Measurements from ENCODE around the gene CGREF1. TPM values are rescaled to one million over a fixed set of nuclear protein-coding genes. Genes with fewer than 3 reads are reported as not detected.

Gene CGREF1
- total RNA-seq, 1 donor from 2014 or later, result 0.87 TPM

DNA sequence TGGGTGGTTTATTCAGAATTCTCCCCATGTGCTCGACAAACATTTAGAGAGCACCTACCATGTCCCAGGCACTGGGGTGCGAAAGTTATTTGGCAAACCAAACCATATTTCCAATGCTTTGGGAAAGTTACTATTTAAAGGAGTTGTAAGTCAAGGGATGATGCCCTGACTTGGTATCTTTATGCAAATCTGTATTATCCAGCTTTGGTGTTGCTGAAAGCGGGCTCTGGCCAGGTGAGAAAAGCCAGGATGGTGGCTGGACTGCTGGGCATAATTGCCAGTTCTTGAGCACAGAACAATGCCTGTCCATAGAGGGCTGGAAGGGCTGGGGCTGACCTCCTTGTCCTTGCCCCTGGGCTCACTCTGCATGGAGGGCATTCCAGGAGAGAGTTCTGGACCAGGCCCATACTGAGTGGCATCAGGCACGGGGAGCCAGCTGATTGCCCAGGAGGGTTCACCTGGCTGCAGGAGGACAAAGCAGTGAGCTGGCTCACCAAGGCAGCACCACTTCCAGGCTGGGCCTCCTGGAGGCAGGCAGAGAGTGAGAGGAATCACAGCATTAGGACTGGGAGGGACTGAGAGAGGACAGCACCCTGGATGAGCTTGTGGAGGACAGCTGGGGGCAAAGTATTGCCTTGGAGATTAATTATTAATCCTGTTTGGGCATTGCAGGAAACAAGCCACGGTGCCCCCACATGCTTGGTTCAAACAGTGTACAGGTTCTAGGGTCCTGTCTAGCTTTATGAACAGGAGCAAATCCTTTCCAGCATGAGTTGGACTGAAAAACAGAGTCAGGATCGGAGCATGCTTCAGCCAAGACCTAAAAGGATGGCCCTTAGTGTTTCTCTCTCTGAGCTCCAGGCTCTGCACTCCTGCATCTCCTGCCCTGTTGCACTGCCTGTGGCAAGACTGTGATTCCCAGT, 25.2 kb downstream of the CGREF1 start:
- no peak for DNase-seq
- intact Hi-C loops (cut with micrococcal nuclease), result loop anchor here (10.0 kb wide), 2 partner anchors 91 to 191 kb away; partner anchors contain the start of gene TRIM54
- ATAC-seq, result no peak

- ATAC-seq, result no peak
- intact Hi-C loops (cut with micrococcal nuclease), result loop anchor here (10.0 kb wide), 2 partner anchors 92 to 192 kb away; partner anchors contain the start of gene TRIM54
- DNase-seq, result no peak
Observed at GRCh38 chr2:27092696-27093429, 26.1 kb downstream of the CGREF1 start.

DNA sequence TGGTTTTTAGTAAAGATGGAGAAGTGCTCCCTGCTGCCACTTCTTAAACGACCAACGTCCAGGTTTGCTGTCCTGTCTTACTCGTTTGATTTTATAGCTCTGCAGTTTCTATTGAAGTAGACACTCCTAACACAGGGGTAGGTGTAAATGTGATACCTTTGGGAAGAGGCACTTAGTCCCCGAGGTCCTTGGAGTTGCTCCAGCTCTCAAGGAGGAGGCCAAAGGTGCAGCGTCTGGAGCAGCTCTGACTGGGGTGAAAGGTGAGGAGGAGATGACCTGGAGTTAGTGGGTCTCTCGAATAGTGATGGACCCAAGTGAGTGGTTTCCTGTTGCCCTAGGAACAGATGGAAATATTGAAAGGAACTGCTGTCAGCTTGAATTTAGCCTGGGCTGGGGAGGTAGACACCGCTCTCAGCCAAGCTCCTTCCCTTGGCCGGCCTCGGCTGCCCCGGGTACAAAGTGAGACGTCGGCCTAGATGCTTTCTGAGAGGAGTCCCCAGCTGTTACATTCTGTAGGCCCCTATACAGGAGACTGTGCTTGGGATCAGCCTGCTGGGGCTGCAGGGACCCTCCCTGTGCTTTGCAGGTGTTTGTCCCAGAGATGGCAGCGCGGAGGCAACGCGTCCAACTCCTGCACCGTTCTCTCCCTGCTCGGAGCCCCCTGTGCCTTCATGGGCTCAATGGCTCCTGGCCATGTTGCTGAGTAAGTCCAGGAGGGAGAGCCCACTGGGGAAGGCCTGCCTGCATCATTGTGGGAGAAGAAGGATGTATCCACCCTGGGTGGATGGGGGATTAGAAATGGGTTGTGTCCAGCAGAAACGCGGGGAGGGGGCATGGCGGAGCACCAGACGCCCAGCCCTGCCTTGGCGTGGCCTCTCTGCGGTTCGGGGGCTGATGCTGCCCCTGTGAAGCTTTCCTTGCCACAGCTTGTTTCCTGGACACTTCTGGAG, 26.9 kb downstream of the CGREF1 start:
- ATAC-seq (no peak), DNase-seq (no peak)
- intact Hi-C loops (cut with micrococcal nuclease), result loop anchor here (10.0 kb wide), 2 partner anchors 93 to 193 kb away; partner anchors contain the start of gene TRIM54

DNA sequence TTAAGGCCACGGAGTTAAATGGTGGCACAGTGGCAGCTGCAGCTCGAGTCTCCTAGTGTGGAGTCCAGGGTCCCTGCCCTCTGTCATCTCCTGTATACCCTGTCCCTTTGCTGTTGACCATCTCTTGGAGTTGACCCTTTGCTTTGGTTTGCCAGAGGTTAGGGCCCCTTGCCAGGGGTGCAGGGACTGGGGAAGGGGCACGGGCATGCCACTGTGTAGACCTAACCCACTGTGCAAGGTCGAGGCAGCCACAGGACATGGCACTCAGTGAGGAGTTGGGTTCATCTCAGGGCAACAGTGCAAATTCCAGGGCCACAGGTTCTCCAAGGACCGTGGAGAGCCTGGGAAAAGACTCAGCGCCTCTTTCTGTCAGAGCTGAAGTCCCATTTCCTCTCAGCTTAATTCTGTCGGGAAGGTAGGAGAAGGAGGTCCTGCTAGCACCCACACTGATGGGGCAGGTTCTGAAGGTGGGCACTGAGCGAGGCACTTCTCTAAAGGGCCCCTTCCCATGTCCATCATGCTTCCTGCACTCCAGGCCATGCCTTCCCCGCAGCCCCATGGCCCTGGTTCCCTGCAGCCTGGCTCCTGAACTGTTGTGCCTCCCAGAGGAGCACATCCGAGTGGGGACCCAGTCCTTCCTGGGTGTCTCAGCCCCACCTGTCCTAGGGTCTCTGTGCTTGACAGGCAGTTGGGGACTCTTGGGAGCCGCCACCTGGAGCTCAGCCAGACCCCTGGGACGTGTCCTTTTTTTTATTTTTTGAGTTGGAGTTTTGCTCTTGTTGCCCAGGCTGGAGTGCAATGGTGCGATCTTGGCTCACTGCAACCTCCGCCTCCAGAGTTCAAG, 29.6 kb downstream of the CGREF1 start:
- ATAC-seq (no peak), DNase-seq (no peak)
- intact Hi-C loops (cut with micrococcal nuclease), result loop anchor here (10.0 kb wide), 1 partner anchor 125 kb away; no protein-coding TSS in a partner anchor

GRCh38 chr2:27088634-27089033, 30.3 kb downstream of the CGREF1 start:
- DNase-seq (no peak), ATAC-seq (no peak)
- intact Hi-C loops (cut with micrococcal nuclease), result loop anchor here (10.0 kb wide), 1 partner anchor 124 kb away; no protein-coding TSS in a partner anchor

- no peak for DNase-seq
- intact Hi-C loops (cut with micrococcal nuclease), result loop anchor here (10.0 kb wide), 1 partner anchor 123 kb away; no protein-coding TSS in a partner anchor
- ATAC-seq, result no peak
Observed at GRCh38 chr2:27087823-27088410, 31.0 kb downstream of the CGREF1 start.

DNA sequence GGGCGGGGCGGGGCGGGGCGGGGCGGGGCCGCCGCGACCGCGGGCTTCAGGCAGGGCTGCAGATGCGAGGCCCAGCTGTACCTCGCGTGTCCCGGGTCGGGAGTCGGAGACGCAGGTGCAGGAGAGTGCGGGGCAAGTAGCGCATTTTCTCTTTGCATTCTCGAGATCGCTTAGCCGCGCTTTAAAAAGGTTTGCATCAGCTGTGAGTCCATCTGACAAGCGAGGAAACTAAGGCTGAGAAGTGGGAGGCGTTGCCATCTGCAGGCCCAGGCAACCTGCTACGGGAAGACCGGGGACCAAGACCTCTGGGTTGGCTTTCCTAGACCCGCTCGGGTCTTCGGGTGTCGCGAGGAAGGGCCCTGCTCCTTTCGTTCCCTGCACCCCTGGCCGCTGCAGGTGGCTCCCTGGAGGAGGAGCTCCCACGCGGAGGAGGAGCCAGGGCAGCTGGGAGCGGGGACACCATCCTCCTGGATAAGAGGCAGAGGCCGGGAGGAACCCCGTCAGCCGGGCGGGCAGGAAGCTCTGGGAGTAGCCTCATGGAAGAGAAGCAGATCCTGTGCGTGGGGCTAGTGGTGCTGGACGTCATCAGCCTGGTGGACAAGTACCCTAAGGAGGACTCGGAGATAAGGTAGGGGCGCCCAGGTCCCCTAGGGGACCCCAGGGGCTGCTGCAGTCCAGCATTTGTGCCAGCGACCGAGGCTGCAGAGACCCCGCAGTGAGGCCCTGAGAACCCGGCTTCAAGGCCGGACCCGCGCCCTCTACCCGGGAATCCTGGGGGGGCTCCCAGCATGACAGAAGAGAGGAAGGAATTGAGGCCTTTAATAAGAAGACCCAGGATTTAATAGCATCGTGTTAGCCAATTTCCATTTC, 32.0 kb downstream of the CGREF1 start, which contains the start of gene KHK:
Gene KHK (plus strand): TSS at position 49 of the 870 bp plus-strand sequence. CDS start 488 bp downstream, at position 537.
- intact Hi-C loops (cut with micrococcal nuclease), result loop anchor here (10.0 kb wide), 1 partner anchor 122 kb away; no protein-coding TSS in a partner anchor
- ATAC-seq (peak; percentile 28), DNase-seq (peak; percentile 68)

GRCh38 chr2:27086090-27086723, 32.7 kb downstream of the CGREF1 start:
- ATAC-seq (peak; percentile 91), DNase-seq (peak; percentile 98)
- intact Hi-C loops (cut with micrococcal nuclease), result loop anchor here (10.0 kb wide), 1 partner anchor 121 kb away; no protein-coding TSS in a partner anchor

GRCh38 chr2:27085673-27086089, 33.2 kb downstream of the CGREF1 start:
- DNase-seq (peak; percentile 91), ATAC-seq (peak; percentile 67)
- intact Hi-C loops (cut with micrococcal nuclease), result loop anchor here (10.0 kb wide), 1 partner anchor 121 kb away; no protein-coding TSS in a partner anchor

- ATAC-seq, result no peak
- intact Hi-C loops (cut with micrococcal nuclease), result loop anchor here (10.0 kb wide), 1 partner anchor 120 kb away; no protein-coding TSS in a partner anchor
- no peak for DNase-seq
Observed at GRCh38 chr2:27085062-27085672, 33.8 kb downstream of the CGREF1 start.

DNA sequence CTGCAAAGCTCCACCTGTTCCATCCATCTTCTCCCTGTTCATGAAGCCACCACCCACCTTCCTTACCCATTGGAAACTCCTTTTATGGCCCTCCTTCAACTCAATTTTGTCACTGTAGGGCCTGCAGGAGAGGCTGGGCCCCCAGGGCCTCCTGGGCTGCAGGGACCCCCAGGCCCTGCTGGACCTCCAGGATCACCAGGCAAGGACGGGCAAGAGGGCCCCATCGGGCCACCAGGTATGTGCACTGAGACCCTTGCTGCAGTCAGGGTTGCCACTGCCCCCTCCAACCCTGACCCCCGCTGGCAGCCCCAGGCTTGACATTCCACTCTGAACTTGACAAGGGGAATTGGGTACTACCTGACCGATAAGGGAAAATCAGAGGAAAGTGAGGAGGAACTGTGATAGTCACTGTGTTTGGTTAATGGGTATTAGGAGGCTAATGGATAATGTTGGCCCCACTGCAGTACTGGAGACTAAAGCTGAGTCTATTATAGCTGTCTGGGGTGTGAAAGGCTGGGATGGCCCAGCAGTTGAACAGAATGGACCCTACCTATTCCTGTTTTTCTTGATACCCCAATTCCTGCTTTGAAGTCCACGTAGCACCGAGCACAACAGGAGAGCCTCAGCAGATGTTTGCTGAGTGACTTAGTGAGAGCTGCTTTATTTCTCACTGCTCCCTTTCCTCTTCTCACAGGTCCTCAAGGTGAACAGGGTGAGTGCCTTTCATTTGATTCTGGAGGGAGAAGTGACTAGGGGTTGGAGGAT, 34.4 kb downstream of the CGREF1 start:
- ATAC-seq (no peak), DNase-seq (no peak)
- intact Hi-C loops (cut with micrococcal nuclease), result loop anchor here (10.0 kb wide), 1 partner anchor 120 kb away; no protein-coding TSS in a partner anchor

- ATAC-seq (no peak), DNase-seq (no peak)
- intact Hi-C loops (cut with micrococcal nuclease), result loop anchor here (10.0 kb wide), 1 partner anchor 119 kb away; no protein-coding TSS in a partner anchor
Observed at GRCh38 chr2:27083410-27084296, 35.3 kb downstream of the CGREF1 start.

DNA sequence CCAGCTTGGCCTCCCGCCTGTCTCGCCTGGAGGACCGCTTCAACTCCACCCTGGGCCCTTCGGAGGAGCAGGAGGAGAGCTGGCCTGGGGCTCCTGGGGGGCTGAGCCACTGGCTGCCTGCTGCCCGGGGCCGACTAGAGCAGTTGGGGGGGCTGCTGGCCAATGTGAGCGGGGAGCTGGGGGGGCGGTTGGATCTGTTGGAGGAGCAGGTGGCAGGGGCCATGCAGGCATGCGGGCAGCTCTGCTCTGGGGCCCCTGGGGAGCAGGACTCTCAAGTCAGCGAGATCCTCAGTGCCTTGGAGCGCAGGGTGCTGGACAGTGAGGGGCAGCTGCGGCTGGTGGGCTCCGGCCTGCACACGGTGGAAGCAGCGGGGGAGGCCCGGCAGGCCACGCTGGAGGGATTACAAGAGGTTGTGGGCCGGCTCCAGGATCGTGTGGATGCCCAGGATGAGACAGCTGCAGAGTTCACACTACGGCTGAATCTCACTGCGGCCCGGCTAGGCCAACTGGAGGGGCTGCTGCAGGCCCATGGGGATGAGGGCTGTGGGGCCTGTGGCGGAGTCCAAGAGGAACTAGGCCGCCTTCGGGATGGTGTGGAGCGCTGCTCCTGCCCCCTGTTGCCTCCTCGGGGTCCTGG, 36.0 kb downstream of the CGREF1 start:
- intact Hi-C loops (cut with micrococcal nuclease), result loop anchor here (10.0 kb wide), 1 partner anchor 118 kb away; no protein-coding TSS in a partner anchor
- ATAC-seq (no peak), DNase-seq (no peak)
